Astrocyte (in vitro differentiated cells and primary cell): ENCODE measurements around the gene KCTD20.

Source experiments
- CTCF ChIP-seq: IDR thresholded peaks from 2 replicates; pipeline ENCODE4 v1.5.1; 2011; ENCODE audit warnings: low read depth, mild to moderate bottlenecking, inconsistent platforms, low read length, moderate library complexity; ENCODE audit not compliant: insufficient read depth
- EZH2 ChIP-seq: IDR thresholded peaks from 2 replicates; pipeline ENCODE4 v1.6.1; 2012; ENCODE audit warnings: mild to moderate bottlenecking, low read length, inconsistent platforms; ENCODE audit not compliant: insufficient read depth

GRCh38 chr6:36479256-36479655, 36.5 kb downstream of the KCTD20 start:
- TF ChIP-seq CTCF = no peak
- no peak for TF ChIP-seq EZH2
